GM12878 (cell line): ENCODE measurements around the gene HPCA. TPM values are rescaled to one million over a fixed set of nuclear protein-coding genes. Genes with fewer than 3 reads are reported as not detected.

Source experiments
- ATAC-seq: fragments of 200-7000 bp; cut with Tn5 transposase; 3 replicates; pipeline ENCODE4 v1.9.1; 2020; ENCODE audit warnings: mild to moderate bottlenecking, moderate library complexity
- BruUV-seq: library from RNA; stranded (reverse); fragments of 400-500 nt; replicated peaks from 2 replicates; lab custom pipeline; 2021; lab: Mats Ljungman, UMichigan
- CTCF ChIA-PET: fragments of 300-600 bp; sonication (Branson Sonifier 250); formaldehyde crosslinking; extraction: SDS; loops from one replicate; lab custom pipeline; 2021; ENCODE audit warnings: inconsistent platforms; lab: Yijun Ruan, JAX
- POLR2A ChIA-PET: fragments of 350-600 bp; formaldehyde crosslinking; extraction: SDS; loops from one replicate; lab custom pipeline; 2021; ENCODE audit warnings: inconsistent platforms; lab: Charles Lee
- RAD21 ChIA-PET: fragments of 300-600 bp; sonication (Branson Sonifier 250); formaldehyde crosslinking; loops from one replicate; lab custom pipeline; 2023; ENCODE audit warnings: antibody characterized with exemption; ENCODE audit not compliant: unreplicated experiment; lab: Charles Lee
- SMC1A ChIA-PET: fragments of 300-600 bp; sonication (Branson Sonifier 250); formaldehyde crosslinking; loops from one replicate; lab custom pipeline; 2023; ENCODE audit not compliant: unreplicated experiment, uncharacterized antibody; lab: Charles Lee
- DNase-seq: peaks from one replicate; pipeline ENCODE4 v3.0.0-alpha.2; 2011; ENCODE audit warnings: low read depth, low spot score
- FAIRE-seq: peaks from 3 replicates; lab custom pipeline; 2011; peaks lifted over from hg19 to GRCh38; lab: Jason Lieb, UNC
- H2AFZ ChIP-seq: 2 replicates; pipeline ENCODE4 v1.6.0; 2011; ENCODE audit warnings: low read depth, low read length, control low read depth; ENCODE audit not compliant: control insufficient read depth
- H3K27ac ChIP-seq: 2 replicates; pipeline ENCODE4 v1.5.1; 2011; ENCODE audit warnings: control low read depth; ENCODE audit not compliant: control insufficient read depth, insufficient read depth
- H3K27me3 ChIP-seq, 2 experiments: replicated peaks in 1 of 2; 2 replicates each; pipeline versions ENCODE4 v1.6.0 to v1.6.1; 2011; ENCODE audit warnings: low read length in 1 of 2; ENCODE audit not compliant: control insufficient read depth in 2 of 2, insufficient read depth in 2 of 2
- H3K36me3 ChIP-seq, 2 experiments: 2 replicates each; pipeline ENCODE4 v1.5.1; 2011; ENCODE audit warnings: low read length in 1 of 2; ENCODE audit not compliant: control insufficient read depth in 2 of 2, insufficient read depth in 2 of 2
- H3K4me1 ChIP-seq: 2 replicates; pipeline ENCODE4 v1.6.1; 2011; ENCODE audit warnings: mild to moderate bottlenecking, low read length, moderate library complexity, mixed read lengths; ENCODE audit not compliant: control insufficient read depth, insufficient read depth
- H3K4me2 ChIP-seq: 2 replicates; pipeline ENCODE4 v1.6.0; 2011; ENCODE audit warnings: control low read depth; ENCODE audit not compliant: control insufficient read depth, insufficient read depth
- H3K4me3 ChIP-seq: fragments of 200-600 bp; sonication (generic); 2 replicates; pipeline ENCODE4 v1.5.1; 2016
- H3K79me2 ChIP-seq: 2 replicates; pipeline ENCODE4 v1.6.0; 2011; ENCODE audit warnings: low read length; ENCODE audit not compliant: control insufficient read depth, insufficient read depth
- H3K9ac ChIP-seq: 2 replicates; pipeline ENCODE4 v1.8.0; 2011; ENCODE audit warnings: low read length, control low read depth, mixed read lengths; ENCODE audit not compliant: control insufficient read depth, insufficient read depth
- H3K9me3 ChIP-seq: replicated peaks from 3 replicates; pipeline ENCODE4 v1.5.1; 2011; ENCODE audit warnings: mild to moderate bottlenecking, low read length; ENCODE audit not compliant: control insufficient read depth, insufficient read depth
- H4K20me1 ChIP-seq: 2 replicates; pipeline ENCODE4 v1.6.0; 2011; ENCODE audit not compliant: control insufficient read depth, insufficient read depth
- BHLHE40 ChIP-seq, 2 experiments: fragments of 450-650 bp in 1 of 2; IDR thresholded peaks; 2 replicates each; pipeline ENCODE4 v1.6.1; 2011 to 2017; ENCODE audit warnings: low read depth in 2 of 2, borderline replicate concordance in 1 of 2, improper control_type of control experiment in 1 of 2, low read length in 1 of 2, mild to moderate bottlenecking in 1 of 2
- CHD1 ChIP-seq: IDR thresholded peaks from 2 replicates; pipeline ENCODE4 v1.6.1; 2012; ENCODE audit warnings: low read depth, low read length, improper control_type of control experiment
- CHD4 ChIP-seq: fragments of 200-600 bp; sonication (generic); IDR thresholded peaks from 2 replicates; pipeline ENCODE4 v1.6.1; 2016; ENCODE audit warnings: mild to moderate bottlenecking
- CREB1 ChIP-seq: IDR thresholded peaks from 2 replicates; pipeline ENCODE4 v1.6.1; 2012; ENCODE audit warnings: low read depth, mild to moderate bottlenecking, inconsistent platforms
- GATAD2B ChIP-seq: fragments of 450-650 bp; conservative IDR thresholded peaks from 2 replicates; pipeline ENCODE4 v1.6.1; 2017; ENCODE audit warnings: low read depth, mild to moderate bottlenecking, moderate library complexity
- IKZF2 ChIP-seq, 2 experiments: fragments of 450-650 bp; IDR thresholded peaks; 2 replicates each; pipeline ENCODE4 v1.6.1; 2017; ENCODE audit warnings: mild to moderate bottlenecking in 2 of 2, moderate library complexity in 2 of 2
- MEF2A ChIP-seq: IDR thresholded peaks from 2 replicates; pipeline ENCODE4 v1.6.1; 2011; ENCODE audit warnings: low read depth, mild to moderate bottlenecking, low read length, moderate library complexity; ENCODE audit not compliant: insufficient read depth
- NFXL1 ChIP-seq: fragments of 450-650 bp; IDR thresholded peaks from 2 replicates; pipeline ENCODE4 v1.6.1; 2017; ENCODE audit warnings: antibody characterized with exemption, mild to moderate bottlenecking, borderline replicate concordance
- SIX5 ChIP-seq: IDR thresholded peaks from 2 replicates; pipeline ENCODE4 v1.6.1; 2011; ENCODE audit warnings: mild to moderate bottlenecking, low read depth, low read length, moderate library complexity; ENCODE audit not compliant: severe bottlenecking
- SREBF2 ChIP-seq: IDR thresholded peaks from 2 replicates; pipeline ENCODE4 v1.6.1; 2012; ENCODE audit warnings: mild to moderate bottlenecking, low read length
- SUPT20H ChIP-seq: IDR thresholded peaks from 2 replicates; pipeline ENCODE4 v1.6.1; 2011; ENCODE audit warnings: low read depth, mild to moderate bottlenecking, low read length, moderate library complexity, borderline replicate concordance; ENCODE audit not compliant: control insufficient read depth
- ZBED1 ChIP-seq: IDR thresholded peaks from 2 replicates; pipeline ENCODE4 v1.6.1; 2016; ENCODE audit warnings: borderline replicate concordance
- WGBS: methylation state at CpG from one replicate; pipeline ENCODE4 v1.1.6; 2016; ENCODE audit warnings: low lambda C conversion rate; ENCODE audit not compliant: insufficient replicate concordance, insufficient coverage; ENCODE audit errors: missing lambda C conversion rate; 5-methylcytosine and 5-hydroxymethylcytosine counted together
- in situ Hi-C: fragments of 300-500 bp; cut with MboI; formaldehyde crosslinking; loops from 9 replicates; pipeline ENCODE4 v1.14.3; 2018; ENCODE audit warnings: mixed read lengths
- intact Hi-C: fragments of 100-400 bp; cut with micrococcal nuclease; formaldehyde crosslinking; loops from one replicate; pipeline ENCODE4 v1.14.2; 2022; ENCODE audit not compliant: unreplicated experiment
- polyA plus RNA-seq, 11 experiments: library from polyadenylated mRNA; depleted of rRNA in 4 of 11; unstranded in 6 of 11; stranded (reverse) in 5 of 11; fragments of >200 nt; fragmentation: Nextera tagmentation in 4 of 11; fragmentation: Illumina TruSeq in 1 of 11; extraction: Ambion mirVana in 4 of 11; extraction: Trizol in 1 of 11; gene quantifications; 1 replicate in 1 of 11; 2 replicates in 10 of 11; pipeline versions ENCODE4 v1.2.1 to v1.2.3, GENCODE V29; 2011 to 2016; ENCODE audit warnings: inconsistent platforms in 2 of 11, missing spikeins in 2 of 11, low read depth in 1 of 11
- total RNA-seq, 4 experiments: library from RNA; depleted of rRNA in 3 of 4; stranded (reverse); fragments of >200 nt in 3 of 4; fragmentation: Illumina TruSeq in 1 of 4; extraction: Trizol in 1 of 4; gene quantifications; 2 replicates each; pipeline versions ENCODE4 v1.2.1 to v1.2.3, GENCODE V29; 2013 to 2021
- TF ChIP-seq, protein P1 (sequence below): IDR thresholded peaks from 2 replicates; pipeline ENCODE4 v1.6.1; 2011; ENCODE audit warnings: low read depth, mild to moderate bottlenecking, low read length, moderate library complexity, borderline replicate concordance; ENCODE audit errors: extremely low read depth
- TF ChIP-seq, protein P2 (sequence below): IDR thresholded peaks from 2 replicates; pipeline ENCODE4 v1.6.1; 2012; ENCODE audit warnings: improper control_type of control experiment, low read depth, low read length; ENCODE audit not compliant: insufficient replicate concordance
- TF ChIP-seq, protein P3 (sequence below): fragments of 450-650 bp; IDR thresholded peaks from 2 replicates; pipeline ENCODE4 v1.6.1; 2017; ENCODE audit warnings: borderline replicate concordance
- TF ChIP-seq, protein P4 (sequence below): IDR thresholded peaks from 2 replicates; pipeline ENCODE4 v1.6.1; 2011; ENCODE audit warnings: low read depth, low read length, improper control_type of control experiment, borderline replicate concordance

The HPCA gene
- total and polyA plus RNA-seq, 10 of the 15 experiments (the other 5 are each of a cell fraction or from before 2014, with no cell fraction given): 0.11 TPM; not detected in 9

DNA sequence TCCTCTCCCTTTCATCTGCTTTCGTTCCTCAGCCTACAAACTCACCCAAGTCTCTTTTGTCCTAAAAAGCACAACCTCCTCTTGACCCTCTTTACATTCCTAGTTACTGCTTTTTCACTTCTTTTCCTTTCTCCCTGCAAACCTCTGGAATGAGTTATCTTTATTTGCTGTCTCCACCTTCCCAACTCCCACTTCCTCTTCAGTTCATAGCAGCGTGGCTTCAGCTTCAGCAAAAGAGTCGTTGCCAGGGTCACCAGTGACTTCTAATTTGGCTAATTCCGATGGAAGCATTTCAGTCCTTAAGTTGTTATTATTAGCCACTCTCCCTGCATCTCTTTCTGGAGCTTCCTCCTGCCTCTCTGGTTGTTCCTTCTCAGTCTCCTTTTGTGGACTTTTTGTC lies 21.1 kb downstream of the HPCA start:
- H3K27ac ChIP-seq: no peak overlapping the region
- FAIRE-seq (no peak), DNase-seq (no peak), ATAC-seq (no peak)
- ChIA-PET RAD21 (no interaction called here), POLR2A (interaction anchor here (1.1 kb wide), 1 partner anchor 122 kb away, joined by 3 read pairs; no protein-coding TSS in a partner anchor), SMC1A (interaction anchor here (0.7 kb wide), 1 partner anchor 33 kb away, joined by 3 read pairs; no protein-coding TSS in a partner anchor), CTCF (interaction anchor here (1.1 to 1.5 kb wide), 2 partner anchors 9 to 179 kb away, joined by 3 to 7 read pairs; no protein-coding TSS in a partner anchor)
- H3K27me3 ChIP-seq: peaks cover under 1 to 1% of the 10 kb centered on the region in 2 experiments; a peak in 1 of 4 replicates
- WGBS: 9% methylated on average over 4 of the region's 4 CpGs
- H2AFZ ChIP-seq: no peak overlapping the region
- no peaks in the 10 kb centered on the region for H3K36me3 ChIP-seq
- H3K9ac ChIP-seq: no peak overlapping the region
- no peak overlapping the region for H3K4me3 ChIP-seq
- no peaks in the 10 kb centered on the region for H3K79me2 ChIP-seq
- no peaks in the 10 kb centered on the region for H3K9me3 ChIP-seq
- no TSS peak for BruUV-seq
- TF ChIP-seq SIX5 (no peak), CREB1 (no peak), SUPT20H (no peak), MEF2A (no peak), NFXL1 (no peak), CHD4 (no peak), CHD1 (no peak), GATAD2B (no peak), BHLHE40 (IDR thresholded peaks at IDR 0.05; ENCODE audit: borderline replicate concordance in 1 of 2, low read depth in 2 of 2, low read length in 1 of 2) (no peak), SREBF2 (no peak), IKZF2 (IDR thresholded peaks at IDR 0.05) (no peak), ZBED1 (no peak)
- TF ChIP-seq, protein P1, sequence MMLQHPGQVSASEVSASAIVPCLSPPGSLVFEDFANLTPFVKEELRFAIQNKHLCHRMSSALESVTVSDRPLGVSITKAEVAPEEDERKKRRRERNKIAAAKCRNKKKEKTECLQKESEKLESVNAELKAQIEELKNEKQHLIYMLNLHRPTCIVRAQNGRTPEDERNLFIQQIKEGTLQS: no peak
- TF ChIP-seq, protein P2, sequence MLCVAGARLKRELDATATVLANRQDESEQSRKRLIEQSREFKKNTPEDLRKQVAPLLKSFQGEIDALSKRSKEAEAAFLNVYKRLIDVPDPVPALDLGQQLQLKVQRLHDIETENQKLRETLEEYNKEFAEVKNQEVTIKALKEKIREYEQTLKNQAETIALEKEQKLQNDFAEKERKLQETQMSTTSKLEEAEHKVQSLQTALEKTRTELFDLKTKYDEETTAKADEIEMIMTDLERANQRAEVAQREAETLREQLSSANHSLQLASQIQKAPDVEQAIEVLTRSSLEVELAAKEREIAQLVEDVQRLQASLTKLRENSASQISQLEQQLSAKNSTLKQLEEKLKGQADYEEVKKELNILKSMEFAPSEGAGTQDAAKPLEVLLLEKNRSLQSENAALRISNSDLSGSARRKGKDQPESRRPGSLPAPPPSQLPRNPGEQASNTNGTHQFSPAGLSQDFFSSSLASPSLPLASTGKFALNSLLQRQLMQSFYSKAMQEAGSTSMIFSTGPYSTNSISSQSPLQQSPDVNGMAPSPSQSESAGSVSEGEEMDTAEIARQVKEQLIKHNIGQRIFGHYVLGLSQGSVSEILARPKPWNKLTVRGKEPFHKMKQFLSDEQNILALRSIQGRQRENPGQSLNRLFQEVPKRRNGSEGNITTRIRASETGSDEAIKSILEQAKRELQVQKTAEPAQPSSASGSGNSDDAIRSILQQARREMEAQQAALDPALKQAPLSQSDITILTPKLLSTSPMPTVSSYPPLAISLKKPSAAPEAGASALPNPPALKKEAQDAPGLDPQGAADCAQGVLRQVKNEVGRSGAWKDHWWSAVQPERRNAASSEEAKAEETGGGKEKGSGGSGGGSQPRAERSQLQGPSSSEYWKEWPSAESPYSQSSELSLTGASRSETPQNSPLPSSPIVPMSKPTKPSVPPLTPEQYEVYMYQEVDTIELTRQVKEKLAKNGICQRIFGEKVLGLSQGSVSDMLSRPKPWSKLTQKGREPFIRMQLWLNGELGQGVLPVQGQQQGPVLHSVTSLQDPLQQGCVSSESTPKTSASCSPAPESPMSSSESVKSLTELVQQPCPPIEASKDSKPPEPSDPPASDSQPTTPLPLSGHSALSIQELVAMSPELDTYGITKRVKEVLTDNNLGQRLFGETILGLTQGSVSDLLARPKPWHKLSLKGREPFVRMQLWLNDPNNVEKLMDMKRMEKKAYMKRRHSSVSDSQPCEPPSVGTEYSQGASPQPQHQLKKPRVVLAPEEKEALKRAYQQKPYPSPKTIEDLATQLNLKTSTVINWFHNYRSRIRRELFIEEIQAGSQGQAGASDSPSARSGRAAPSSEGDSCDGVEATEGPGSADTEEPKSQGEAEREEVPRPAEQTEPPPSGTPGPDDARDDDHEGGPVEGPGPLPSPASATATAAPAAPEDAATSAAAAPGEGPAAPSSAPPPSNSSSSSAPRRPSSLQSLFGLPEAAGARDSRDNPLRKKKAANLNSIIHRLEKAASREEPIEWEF: no peak
- TF ChIP-seq, protein P3, sequence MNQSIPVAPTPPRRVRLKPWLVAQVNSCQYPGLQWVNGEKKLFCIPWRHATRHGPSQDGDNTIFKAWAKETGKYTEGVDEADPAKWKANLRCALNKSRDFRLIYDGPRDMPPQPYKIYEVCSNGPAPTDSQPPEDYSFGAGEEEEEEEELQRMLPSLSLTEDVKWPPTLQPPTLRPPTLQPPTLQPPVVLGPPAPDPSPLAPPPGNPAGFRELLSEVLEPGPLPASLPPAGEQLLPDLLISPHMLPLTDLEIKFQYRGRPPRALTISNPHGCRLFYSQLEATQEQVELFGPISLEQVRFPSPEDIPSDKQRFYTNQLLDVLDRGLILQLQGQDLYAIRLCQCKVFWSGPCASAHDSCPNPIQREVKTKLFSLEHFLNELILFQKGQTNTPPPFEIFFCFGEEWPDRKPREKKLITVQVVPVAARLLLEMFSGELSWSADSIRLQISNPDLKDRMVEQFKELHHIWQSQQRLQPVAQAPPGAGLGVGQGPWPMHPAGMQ: no peak
- TF ChIP-seq, protein P4, sequence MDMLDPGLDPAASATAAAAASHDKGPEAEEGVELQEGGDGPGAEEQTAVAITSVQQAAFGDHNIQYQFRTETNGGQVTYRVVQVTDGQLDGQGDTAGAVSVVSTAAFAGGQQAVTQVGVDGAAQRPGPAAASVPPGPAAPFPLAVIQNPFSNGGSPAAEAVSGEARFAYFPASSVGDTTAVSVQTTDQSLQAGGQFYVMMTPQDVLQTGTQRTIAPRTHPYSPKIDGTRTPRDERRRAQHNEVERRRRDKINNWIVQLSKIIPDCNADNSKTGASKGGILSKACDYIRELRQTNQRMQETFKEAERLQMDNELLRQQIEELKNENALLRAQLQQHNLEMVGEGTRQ: no peak
- in situ Hi-C loops: no loop called here
- H3K4me2 ChIP-seq: no peak overlapping the region
- no peaks in the 10 kb centered on the region for H3K4me1 ChIP-seq
- intact Hi-C loops: no loop called here
- no peaks in the 10 kb centered on the region for H4K20me1 ChIP-seq
